Mesendoderm (in vitro differentiated cells): ENCODE results near the gene IGSF9B.
A peak's percentile ranks its signal among the peaks of the same experiment; 100 is the strongest.

Experiments used
- DNase-seq: peaks from one replicate; pipeline ENCODE4 v3.0.0; 2013
- H2AK5ac ChIP-seq: 2 replicates; pipeline ENCODE4 v1.6.1; 2013; ENCODE audit warnings: low read length, inconsistent platforms
- H2BK120ac ChIP-seq: 2 replicates; pipeline ENCODE4 v1.6.1; 2013; ENCODE audit warnings: low read depth, mild to moderate bottlenecking, low read length, moderate library complexity, mixed read lengths
- H2BK15ac ChIP-seq: replicated peaks from 2 replicates; pipeline ENCODE4 v1.6.1; 2013; ENCODE audit warnings: low read depth, mild to moderate bottlenecking, moderate library complexity
- H2BK5ac ChIP-seq: 2 replicates; pipeline ENCODE4 v1.6.1; 2013; ENCODE audit warnings: low read length, inconsistent platforms
- H3K18ac ChIP-seq: 2 replicates; pipeline ENCODE4 v1.6.1; 2013; ENCODE audit warnings: mild to moderate bottlenecking, low read length, mixed read lengths
- H3K23ac ChIP-seq: one replicate; pipeline ENCODE4 v1.6.1; 2013; ENCODE audit warnings: low read length
- H3K27ac ChIP-seq: 2 replicates; pipeline ENCODE4 v1.5.1; 2013; ENCODE audit warnings: low read depth, mild to moderate bottlenecking, inconsistent platforms, low read length, moderate library complexity
- H3K27me3 ChIP-seq: 2 replicates; pipeline ENCODE4 v1.6.1; 2013; ENCODE audit warnings: low read length, control low read depth, mild to moderate bottlenecking, inconsistent platforms; ENCODE audit not compliant: insufficient read depth, poor library complexity
- H3K36me3 ChIP-seq: 2 replicates; pipeline ENCODE4 v1.6.1; 2013; ENCODE audit warnings: low read length, inconsistent platforms; ENCODE audit not compliant: control insufficient read depth, insufficient read depth
- H3K4ac ChIP-seq: one replicate; pipeline ENCODE4 v1.6.1; 2013; ENCODE audit warnings: low read depth, mild to moderate bottlenecking, low read length, moderate library complexity
- H3K4me1 ChIP-seq: 2 replicates; pipeline ENCODE4 v1.6.1; 2013; ENCODE audit warnings: low read depth, low read length, inconsistent platforms; ENCODE audit not compliant: control insufficient read depth
- H3K4me2 ChIP-seq: 2 replicates; pipeline ENCODE4 v1.6.1; 2013; ENCODE audit warnings: low read length
- H3K4me3 ChIP-seq: 2 replicates; pipeline ENCODE4 v1.5.1; 2013; ENCODE audit warnings: mild to moderate bottlenecking, low read length
- H3K56ac ChIP-seq: one replicate; pipeline ENCODE4 v1.6.1; 2013; ENCODE audit warnings: low read length
- H3K79me1 ChIP-seq: 2 replicates; pipeline ENCODE4 v1.6.1; 2013; ENCODE audit warnings: low read length, inconsistent platforms
- H3K79me2 ChIP-seq: 2 replicates; pipeline ENCODE4 v1.6.1; 2013; ENCODE audit warnings: mild to moderate bottlenecking, low read length; ENCODE audit not compliant: control insufficient read depth, insufficient read depth
- H3K9ac ChIP-seq: 2 replicates; pipeline ENCODE4 v1.6.1; 2013; ENCODE audit warnings: low read length, inconsistent platforms
- H4K5ac ChIP-seq: one replicate; pipeline ENCODE4 v1.6.1; 2013; ENCODE audit warnings: low read length
- H4K8ac ChIP-seq: one replicate; pipeline ENCODE4 v1.6.1; 2013; ENCODE audit warnings: low read depth, mild to moderate bottlenecking, control low read depth, low read length, moderate library complexity
- WGBS: extraction: QIAGEN DNeasy Blood & Tissue Kit; methylation state at CpG from one replicate; pipeline ENCODE4 v1.1.7; 2013; ENCODE audit warnings: low lambda C conversion rate, missing lambda C conversion rate; ENCODE audit not compliant: insufficient coverage; ENCODE audit errors: extremely low coverage; 5-methylcytosine and 5-hydroxymethylcytosine counted together

Gene IGSF9B

DNA sequence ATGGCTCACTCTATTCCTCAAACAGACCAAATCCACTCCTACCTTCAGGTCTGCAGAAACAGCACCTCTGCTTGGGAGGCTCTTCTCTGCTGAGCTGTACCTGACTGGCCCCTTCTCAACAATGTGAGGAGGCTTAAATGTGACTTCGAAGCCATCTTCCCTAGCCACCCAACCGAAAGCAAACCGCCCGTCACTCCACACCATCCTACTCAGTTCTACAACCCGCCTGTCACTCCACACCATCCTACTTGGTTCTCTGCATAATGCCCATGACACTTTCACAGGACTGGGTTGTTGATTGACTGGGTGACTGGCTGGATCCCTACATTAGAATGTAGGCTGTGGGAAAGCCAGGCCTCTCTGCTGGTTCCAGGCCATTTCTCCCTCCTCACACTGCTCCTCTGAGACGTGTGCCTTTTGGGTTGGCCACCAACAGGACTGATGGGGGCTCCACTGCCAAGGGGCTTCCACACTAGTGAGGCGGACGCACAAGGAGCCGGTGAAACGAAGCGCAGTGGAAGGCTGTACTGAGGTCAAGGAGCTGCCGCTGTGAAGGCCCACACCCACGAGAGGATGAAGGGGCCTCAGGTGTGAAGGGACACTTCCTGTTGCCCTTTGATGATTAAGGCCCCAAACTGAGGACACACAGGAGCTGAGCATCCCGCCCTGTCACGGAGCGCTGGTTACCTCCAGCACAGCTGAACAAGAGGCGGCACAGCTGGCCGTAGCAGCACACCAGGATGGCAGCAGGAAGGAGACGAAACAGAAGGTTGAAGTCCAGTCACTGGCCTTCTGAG lies 64.0 kb downstream of the IGSF9B start:
- no peak overlapping the region for H3K56ac ChIP-seq
- no peaks in the 10 kb centered on the region for H3K27me3 ChIP-seq
- no peak overlapping the region for H3K27ac ChIP-seq
- no peak for DNase-seq
- no peak overlapping the region for H2BK15ac ChIP-seq
- no peak overlapping the region for H3K9ac ChIP-seq
- no peak overlapping the region for H3K4me3 ChIP-seq
- no peaks in the 10 kb centered on the region for H3K79me2 ChIP-seq
- H3K18ac ChIP-seq = no peak overlapping the region
- no peak overlapping the region for H2AK5ac ChIP-seq
- H2BK5ac ChIP-seq = no peak overlapping the region
- H2BK120ac ChIP-seq = no peak overlapping the region
- H4K8ac ChIP-seq = no peak overlapping the region
- no CpG with 5 or more reads among the region's 19 CpGs for WGBS
- no peaks in the 10 kb centered on the region for H3K4me1 ChIP-seq
- no peak overlapping the region for H3K4ac ChIP-seq
- no peaks in the 10 kb centered on the region for H3K79me1 ChIP-seq
- no peaks in the 10 kb centered on the region for H3K36me3 ChIP-seq
- H3K4me2 ChIP-seq = no peak overlapping the region
- H4K5ac ChIP-seq = no peak overlapping the region
- no peak overlapping the region for H3K23ac ChIP-seq

DNA sequence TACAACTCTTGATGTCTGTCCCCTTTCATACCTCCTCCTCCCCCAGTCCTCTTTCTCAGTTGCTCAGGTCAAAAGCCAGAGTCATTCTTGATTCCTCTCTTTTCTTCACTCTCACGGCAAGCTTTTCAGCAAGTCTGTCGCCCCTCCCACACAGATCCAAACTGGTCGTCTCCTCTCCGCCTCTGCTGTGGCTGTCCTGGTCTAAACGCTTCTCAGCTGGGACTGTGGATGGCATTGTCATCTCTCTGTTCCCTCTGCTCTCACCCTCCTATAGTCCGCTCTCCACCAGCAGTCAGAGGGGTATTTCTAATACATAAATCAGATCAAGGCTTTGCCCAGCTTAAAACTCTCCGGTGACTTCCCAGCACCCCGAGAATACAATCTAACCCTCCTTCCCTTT lies 64.6 kb downstream of the IGSF9B start:
- Histone ChIP-seq H3K27me3 (no peaks in the 10 kb centered on the region), H2BK15ac (no peak overlapping the region), H2BK5ac (no peak overlapping the region), H3K4ac (no peak overlapping the region), H3K4me2 (no peak overlapping the region), H2BK120ac (no peak overlapping the region), H3K56ac (peak overlapping the region; percentile 22), H3K79me2 (no peaks in the 10 kb centered on the region), H3K79me1 (no peaks in the 10 kb centered on the region), H4K8ac (no peak overlapping the region), H3K27ac (no peak overlapping the region), H4K5ac (no peak overlapping the region), H2AK5ac (no peak overlapping the region), H3K23ac (no peak overlapping the region), H3K18ac (no peak overlapping the region), H3K4me1 (no peaks in the 10 kb centered on the region), H3K9ac (no peak overlapping the region), H3K36me3 (no peaks in the 10 kb centered on the region), H3K4me3 (no peak overlapping the region)
- DNase-seq = no peak
- no CpG with 5 or more reads among the region's 8 CpGs for WGBS

DNA sequence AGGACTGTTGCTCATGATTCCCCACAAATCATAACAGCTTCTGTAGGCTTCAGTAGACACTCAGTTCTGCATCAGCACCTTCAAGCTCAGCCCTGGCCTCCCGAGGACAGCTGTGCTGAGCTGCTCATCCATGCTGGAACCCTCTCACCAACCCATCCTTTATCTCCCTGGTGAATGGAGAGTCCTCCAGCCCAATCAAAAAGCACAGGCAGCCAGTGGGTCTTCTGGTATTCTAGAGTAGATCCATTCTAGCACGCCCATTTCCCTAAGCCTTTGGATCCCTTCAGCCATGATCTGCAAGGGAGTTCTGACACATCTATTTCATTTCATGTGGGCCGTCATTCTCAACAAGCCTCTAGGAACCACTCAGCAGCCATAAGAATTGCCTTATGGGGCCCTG lies 66.9 kb downstream of the IGSF9B start:
- no peaks in the 10 kb centered on the region for H3K79me1 ChIP-seq
- no peak overlapping the region for H2BK120ac ChIP-seq
- H4K8ac ChIP-seq = no peak overlapping the region
- H2BK5ac ChIP-seq = no peak overlapping the region
- no peak overlapping the region for H3K4me3 ChIP-seq
- H3K56ac ChIP-seq = no peak overlapping the region
- H3K36me3 ChIP-seq = no peaks in the 10 kb centered on the region
- H3K23ac ChIP-seq = no peak overlapping the region
- no peak overlapping the region for H3K4ac ChIP-seq
- no peaks in the 10 kb centered on the region for H3K27me3 ChIP-seq
- H3K4me1 ChIP-seq = no peaks in the 10 kb centered on the region
- no peak overlapping the region for H3K4me2 ChIP-seq
- H3K18ac ChIP-seq = no peak overlapping the region
- WGBS = no CpG with 5 or more reads among the region's 3 CpGs
- no peak for DNase-seq
- no peak overlapping the region for H4K5ac ChIP-seq
- no peak overlapping the region for H3K27ac ChIP-seq
- no peaks in the 10 kb centered on the region for H3K79me2 ChIP-seq
- H3K9ac ChIP-seq = no peak overlapping the region
- no peak overlapping the region for H2AK5ac ChIP-seq
- no peak overlapping the region for H2BK15ac ChIP-seq

DNA sequence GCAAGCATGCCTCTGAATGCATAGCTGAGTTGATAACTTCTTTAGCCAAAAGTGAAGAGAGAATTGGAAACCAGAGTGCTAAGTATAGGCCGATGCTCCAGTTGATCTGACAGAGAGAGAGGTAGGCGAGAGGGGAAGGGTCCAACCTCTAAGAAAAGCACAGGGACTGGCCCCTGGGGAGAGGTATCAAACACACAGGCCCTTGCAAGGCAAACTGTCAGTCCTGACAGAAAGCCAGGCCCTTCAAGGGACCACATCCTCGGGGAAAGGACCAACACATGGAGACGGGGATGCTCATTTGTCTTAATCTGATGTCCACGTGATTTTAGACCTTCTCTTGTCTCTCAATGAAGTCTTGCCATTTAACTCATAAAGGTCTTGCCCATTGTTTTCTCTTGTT lies 67.6 kb downstream of the IGSF9B start:
- Histone ChIP-seq H3K27ac (no peak overlapping the region), H2AK5ac (no peak overlapping the region), H3K4me3 (no peak overlapping the region), H3K9ac (no peak overlapping the region), H4K8ac (no peak overlapping the region), H2BK15ac (no peak overlapping the region), H3K18ac (no peak overlapping the region), H4K5ac (no peak overlapping the region), H2BK5ac (no peak overlapping the region), H3K56ac (no peak overlapping the region), H3K79me1 (no peaks in the 10 kb centered on the region), H3K36me3 (no peaks in the 10 kb centered on the region), H2BK120ac (no peak overlapping the region), H3K79me2 (no peaks in the 10 kb centered on the region), H3K27me3 (no peaks in the 10 kb centered on the region), H3K4me2 (no peak overlapping the region), H3K4ac (no peak overlapping the region), H3K23ac (no peak overlapping the region), H3K4me1 (no peaks in the 10 kb centered on the region)
- WGBS = no CpG with 5 or more reads among the region's 5 CpGs
- DNase-seq = no peak

DNA sequence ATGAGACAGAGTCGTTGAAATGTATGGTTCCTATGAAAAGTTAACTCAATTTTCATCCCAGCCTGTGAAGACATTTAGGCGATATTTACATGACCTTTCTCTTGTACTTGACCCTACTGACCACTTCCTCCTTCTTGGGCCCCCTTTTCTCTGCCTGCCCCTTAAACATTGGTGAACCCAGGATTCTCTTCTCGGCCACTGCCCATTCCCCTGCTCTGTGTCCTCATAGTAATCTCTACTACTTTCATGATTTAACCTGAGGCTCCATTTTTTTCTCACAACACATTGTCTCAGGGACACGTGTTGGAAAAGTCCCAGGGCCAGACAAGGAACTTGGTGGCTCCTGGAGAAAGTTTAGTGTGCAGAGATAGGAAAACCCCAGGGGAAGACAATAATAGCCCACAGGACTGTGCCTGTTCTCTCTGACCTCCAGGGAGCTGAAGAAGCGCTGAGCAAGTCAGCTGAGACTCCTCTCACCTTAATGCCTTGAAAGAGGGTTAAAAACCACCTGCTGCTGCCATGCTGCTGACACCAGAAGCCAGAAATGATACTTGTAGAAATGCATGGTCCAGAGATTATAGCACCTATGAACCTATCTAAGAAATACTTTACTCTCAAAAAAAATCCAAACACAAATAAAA lies 69.0 kb downstream of the IGSF9B start:
- no peak overlapping the region for H3K18ac ChIP-seq
- H3K4ac ChIP-seq = no peak overlapping the region
- no peak overlapping the region for H2AK5ac ChIP-seq
- no peak overlapping the region for H2BK15ac ChIP-seq
- no peaks in the 10 kb centered on the region for H3K79me2 ChIP-seq
- H3K27me3 ChIP-seq = no peaks in the 10 kb centered on the region
- no peaks in the 10 kb centered on the region for H3K4me1 ChIP-seq
- no peak overlapping the region for H4K8ac ChIP-seq
- no peaks in the 10 kb centered on the region for H3K36me3 ChIP-seq
- H3K23ac ChIP-seq = no peak overlapping the region
- H3K27ac ChIP-seq = no peak overlapping the region
- DNase-seq = no peak
- H3K79me1 ChIP-seq = no peaks in the 10 kb centered on the region
- no peak overlapping the region for H3K9ac ChIP-seq
- no peak overlapping the region for H4K5ac ChIP-seq
- no CpG with 5 or more reads among the region's 5 CpGs for WGBS
- no peak overlapping the region for H2BK5ac ChIP-seq
- no peak overlapping the region for H3K56ac ChIP-seq
- H3K4me2 ChIP-seq = no peak overlapping the region
- H2BK120ac ChIP-seq = no peak overlapping the region
- no peak overlapping the region for H3K4me3 ChIP-seq
